ENCODE results near the gene KIF26A.

Gene KIF26A

GRCh38 chr14:104137297-104138097 lies 890 bp upstream of the KIF26A start:
- H3K27ac ChIP-seq, result peak overlapping the region; percentile 27
- TF ChIP-seq CTCF (conservative IDR thresholded peaks at IDR 0.05), result peak; percentile 97
- no peak for TF ChIP-seq ZFX (IDR thresholded peaks at IDR 0.05)

GRCh38 chr14:104138718-104139459 lies 502 bp downstream of the KIF26A start:
- H3K27ac ChIP-seq, result peak overlapping the region; percentile 27; the same call in 1 of the 2 replicates
- TF ChIP-seq CTCF (conservative IDR thresholded peaks at IDR 0.05) (no peak), ZFX (IDR thresholded peaks at IDR 0.05) (no peak)

DNA sequence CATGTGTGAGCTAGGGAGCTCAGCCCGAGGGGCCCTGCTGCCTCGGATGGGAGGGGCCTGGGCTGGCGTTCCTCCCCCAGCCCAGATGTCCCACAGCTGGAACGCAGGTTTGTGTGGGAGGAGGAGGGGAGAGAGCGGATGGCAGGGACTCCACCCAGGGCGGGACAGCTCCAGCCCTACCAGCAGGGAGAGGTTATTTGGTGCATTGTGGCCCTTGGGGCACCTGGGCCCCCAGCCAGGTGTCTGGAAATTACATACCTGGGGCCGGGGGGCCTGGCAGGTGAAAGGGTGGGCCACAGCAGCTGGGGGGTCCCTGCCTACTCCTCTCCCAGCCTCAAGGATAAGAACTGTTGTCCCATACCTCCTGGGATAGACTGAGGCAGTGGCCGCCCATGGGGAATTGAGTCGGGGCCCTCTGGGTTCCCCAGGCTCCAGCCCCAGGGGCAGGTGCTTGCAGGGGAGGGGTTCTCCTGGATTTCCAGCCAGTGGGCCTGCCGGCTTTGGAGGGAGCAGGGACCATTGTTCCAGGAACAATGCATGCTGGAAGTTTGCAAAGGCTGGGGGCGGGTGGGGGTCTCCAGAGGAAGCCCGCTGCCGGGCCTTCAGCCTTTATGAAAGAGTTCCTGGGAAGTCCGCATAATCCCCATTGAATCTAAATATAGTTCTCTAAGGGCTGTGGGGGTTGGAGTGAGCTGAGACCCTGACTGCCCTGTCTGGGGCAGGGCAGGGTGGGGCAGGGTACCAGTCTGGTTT lies 1.2 kb downstream of the KIF26A start:
- H3K27ac ChIP-seq, result no peak overlapping the region
- no peak for TF ChIP-seq CTCF (conservative IDR thresholded peaks at IDR 0.05)
- TF ChIP-seq ZFX (IDR thresholded peaks at IDR 0.05), result no peak

DNA sequence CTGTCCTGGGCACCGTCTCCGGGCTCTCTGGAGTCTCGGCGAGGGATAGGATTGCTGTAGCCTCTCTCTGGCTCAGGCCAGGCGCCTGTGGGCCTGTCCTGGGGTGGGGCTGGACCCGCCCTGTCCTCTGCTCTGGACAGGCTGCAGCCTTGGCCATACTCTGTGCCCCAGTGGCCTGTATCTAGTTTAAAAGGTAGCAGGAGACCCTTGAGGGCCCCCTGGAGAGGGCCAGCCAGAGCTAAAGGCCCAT lies 1.8 kb downstream of the KIF26A start:
- no peak overlapping the region for H3K27ac ChIP-seq
- no peak for TF ChIP-seq ZFX (IDR thresholded peaks at IDR 0.05)
- no peak for TF ChIP-seq CTCF (conservative IDR thresholded peaks at IDR 0.05)

DNA sequence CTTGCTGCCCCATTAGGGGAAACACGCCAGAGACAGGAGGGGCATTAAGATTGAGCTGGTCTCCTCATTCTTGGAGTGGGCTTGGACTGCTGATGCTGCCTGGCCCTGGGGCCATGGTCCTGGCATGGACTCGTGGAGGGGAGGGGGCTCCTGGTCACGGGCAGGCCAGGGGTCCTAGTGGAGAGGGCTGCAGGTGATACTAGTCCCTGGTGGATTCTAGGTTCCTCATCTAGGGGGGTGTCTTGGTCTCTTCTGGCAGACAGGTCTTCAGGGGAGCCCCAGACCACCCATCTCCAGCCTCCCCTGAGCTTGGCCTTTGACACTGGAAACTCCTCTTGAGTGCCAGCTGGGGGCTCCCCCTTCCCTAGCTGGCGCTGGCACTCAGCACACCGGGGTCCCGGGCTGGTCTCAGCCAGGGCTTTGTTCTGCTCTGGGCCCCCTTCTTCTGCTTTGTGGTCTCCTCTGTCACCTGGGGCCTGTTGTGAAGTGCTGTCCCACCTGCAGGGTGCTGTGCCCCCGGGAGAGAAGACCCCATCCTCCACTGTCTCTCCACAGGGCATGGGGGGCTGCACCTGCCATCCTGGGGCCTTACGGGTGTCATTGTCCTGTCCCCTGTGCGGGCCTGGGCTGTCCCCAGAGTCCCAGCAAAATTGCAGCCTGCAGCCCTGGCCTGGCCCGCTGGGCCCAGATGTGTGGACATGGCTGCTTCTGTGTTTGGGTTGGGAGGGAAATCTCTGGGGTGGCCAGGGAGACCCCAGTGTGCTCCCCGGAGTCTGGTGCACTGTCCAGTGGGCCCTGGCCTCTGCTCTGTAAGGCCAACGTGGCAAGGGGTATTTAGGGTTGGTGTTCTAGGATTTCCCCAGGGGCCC lies 2.3 kb downstream of the KIF26A start:
- no peak for TF ChIP-seq CTCF (conservative IDR thresholded peaks at IDR 0.05)
- TF ChIP-seq ZFX (IDR thresholded peaks at IDR 0.05), result no peak
- no peak overlapping the region for H3K27ac ChIP-seq

DNA sequence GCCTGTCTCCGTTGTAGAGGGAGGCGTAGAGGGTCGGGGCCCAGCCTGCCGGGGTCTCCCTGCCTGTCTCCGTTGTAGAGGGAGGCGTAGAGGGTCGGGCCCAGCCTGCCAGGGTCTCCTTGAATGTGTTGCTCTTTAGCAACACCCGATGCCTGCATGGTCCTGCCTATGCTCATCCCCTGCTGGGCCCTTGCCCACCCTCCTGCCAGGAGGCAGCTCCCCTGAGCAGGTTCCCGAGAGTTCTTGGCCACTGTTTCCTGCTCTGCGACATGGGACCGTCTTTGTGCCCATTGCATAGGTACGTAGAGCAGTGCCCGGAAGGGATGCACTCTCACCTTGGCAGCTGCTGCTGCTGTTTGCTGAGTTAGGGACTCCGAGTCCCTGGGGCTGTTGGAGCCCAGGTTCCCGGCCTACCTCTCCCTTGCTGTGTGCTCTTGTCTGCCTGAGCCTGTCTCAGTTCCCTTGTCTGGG lies 3.3 kb downstream of the KIF26A start:
- no peak overlapping the region for H3K27ac ChIP-seq
- no peak for TF ChIP-seq ZFX (IDR thresholded peaks at IDR 0.05)
- TF ChIP-seq CTCF (conservative IDR thresholded peaks at IDR 0.05), result no peak
